HG03139 (cell line): ENCODE data around the gene ALOXE3.

Experiments used
- ATAC-seq: cut with Tn5 transposase; IDR thresholded peaks from one replicate; pipeline ENCODE4 v1.9.1; 2021; ENCODE audit not compliant: unreplicated experiment

ALOXE3 gene

GRCh38 chr17:8055851-8056231 is 62.5 kb downstream of the ALOXE3 start:
- no peak for ATAC-seq

GRCh38 chr17:8053600-8053999 is 64.7 kb downstream of the ALOXE3 start:
- no peak for ATAC-seq

- ATAC-seq, result no peak
Observed at GRCh38 chr17:8052256-8053252, 65.8 kb downstream of the ALOXE3 start.

DNA sequence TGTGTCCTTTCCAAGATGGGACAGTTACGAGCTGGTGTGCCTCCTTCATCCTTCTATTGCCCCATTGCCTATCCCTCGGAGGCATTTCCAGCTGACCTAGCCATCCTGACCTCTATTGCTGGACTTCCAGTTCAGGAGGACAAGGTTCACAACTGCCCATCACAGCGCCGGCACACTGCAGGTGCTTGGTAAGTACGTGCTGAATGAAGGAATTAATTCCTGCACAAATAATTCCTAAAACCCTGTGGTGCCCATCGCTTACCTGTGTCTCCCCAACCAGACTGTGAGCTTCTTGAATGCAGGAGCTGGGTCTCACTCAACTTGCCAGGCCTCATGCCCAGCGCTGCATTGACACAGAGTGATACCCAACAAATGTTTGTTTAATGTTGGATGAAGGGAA is 66.5 kb downstream of the ALOXE3 start:
- no peak for ATAC-seq

DNA sequence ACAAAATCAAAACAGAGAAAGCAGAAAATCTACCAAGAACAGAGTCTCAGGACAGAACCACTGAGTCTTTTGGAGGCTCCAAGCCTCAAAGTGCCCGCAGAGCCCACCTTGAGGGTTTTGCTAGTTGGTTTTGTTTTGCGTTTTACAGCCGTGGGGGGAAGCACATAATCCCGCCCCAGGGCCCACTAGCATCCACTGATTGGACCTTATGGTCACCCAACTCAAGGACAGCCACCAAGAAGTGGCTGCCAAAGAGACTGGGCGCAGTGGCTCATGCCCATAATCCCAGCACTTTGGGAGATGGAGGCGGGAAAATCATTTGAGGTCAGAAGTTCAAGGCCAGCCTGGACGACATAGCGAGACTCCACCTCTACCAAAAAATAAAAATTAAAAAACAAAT is 69.6 kb downstream of the ALOXE3 start:
- no peak for ATAC-seq

DNA sequence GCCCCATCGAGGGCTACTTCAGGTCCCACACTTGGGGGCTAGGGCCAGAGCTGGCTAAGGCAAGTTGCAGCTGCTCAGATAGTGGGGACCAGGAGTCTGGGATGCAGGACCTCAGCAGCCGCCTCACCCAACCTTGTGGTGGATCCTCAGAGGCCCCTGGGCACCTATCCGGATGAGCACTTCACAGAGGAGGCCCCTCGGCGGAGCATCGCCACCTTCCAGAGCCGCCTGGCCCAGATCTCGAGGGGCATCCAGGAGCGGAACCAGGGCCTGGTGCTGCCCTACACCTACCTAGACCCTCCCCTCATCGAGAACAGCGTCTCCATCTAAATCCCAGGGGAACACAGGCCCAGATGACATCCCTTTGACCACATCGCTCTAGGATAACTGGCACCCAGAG is 70.1 kb downstream of the ALOXE3 start:
- ATAC-seq, result no peak

DNA sequence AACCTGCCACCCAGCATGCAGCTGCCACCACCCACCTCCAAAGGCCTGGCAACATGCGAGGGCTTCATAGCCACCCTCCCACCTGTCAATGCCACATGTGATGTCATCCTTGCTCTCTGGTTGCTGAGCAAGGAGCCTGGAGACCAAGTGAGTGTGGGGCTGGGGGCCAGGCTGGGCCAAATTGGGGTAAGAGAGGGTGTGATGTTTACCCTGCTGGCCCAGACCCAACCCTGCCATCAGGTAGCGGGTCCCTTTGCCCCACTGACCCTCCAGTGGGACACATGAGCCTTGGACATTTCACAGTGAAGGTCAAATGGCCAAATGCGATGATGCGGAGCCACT is 70.6 kb downstream of the ALOXE3 start:
- no peak for ATAC-seq

DNA sequence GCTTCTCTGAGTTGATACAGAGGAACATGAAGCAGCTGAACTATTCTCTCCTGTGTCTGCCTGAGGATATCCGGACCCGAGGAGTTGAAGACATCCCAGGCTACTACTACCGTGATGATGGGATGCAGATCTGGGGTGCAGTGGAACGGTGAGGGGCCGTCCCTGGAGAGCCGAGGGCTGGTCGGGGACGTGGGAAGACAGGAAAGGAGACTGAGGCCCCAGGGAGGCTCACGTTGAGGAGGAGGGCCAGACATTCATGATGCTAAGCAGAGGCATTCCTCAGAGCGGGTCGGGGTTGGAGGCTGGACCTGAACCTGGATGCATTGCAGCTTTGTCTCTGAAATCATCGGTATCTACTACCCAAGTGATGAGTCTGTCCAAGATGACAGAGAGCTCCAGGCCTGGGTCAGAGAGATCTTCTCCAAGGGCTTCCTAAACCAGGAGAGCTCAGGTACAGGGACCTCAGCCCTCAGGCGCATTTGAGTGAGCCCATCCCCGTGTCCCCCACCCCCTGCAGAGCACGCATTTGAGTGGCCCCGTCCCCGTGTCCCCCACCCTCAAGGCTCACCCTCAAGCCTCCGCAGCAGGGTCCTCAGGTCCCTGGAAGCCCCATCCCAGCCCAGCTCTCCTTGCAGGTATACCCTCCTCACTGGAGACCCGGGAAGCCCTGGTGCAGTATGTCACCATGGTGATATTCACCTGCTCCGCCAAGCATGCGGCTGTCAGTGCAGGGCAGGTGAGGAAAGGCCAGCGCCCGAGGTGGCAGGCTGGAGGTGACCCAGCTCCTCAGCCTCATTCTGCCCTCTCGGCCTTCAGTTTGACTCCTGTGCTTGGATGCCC is 71.2 kb downstream of the ALOXE3 start:
- no peak for ATAC-seq

- ATAC-seq, result no peak
Observed at GRCh38 chr17:8046306-8046928, 71.9 kb downstream of the ALOXE3 start.
